ENCODE results near the gene PGM2L1.
"Not testable (repeated sequence)": the region's sequence is repeated elsewhere in the genome, so short reads cannot be mapped to it uniquely, and the experiment has no call there.

DNA sequence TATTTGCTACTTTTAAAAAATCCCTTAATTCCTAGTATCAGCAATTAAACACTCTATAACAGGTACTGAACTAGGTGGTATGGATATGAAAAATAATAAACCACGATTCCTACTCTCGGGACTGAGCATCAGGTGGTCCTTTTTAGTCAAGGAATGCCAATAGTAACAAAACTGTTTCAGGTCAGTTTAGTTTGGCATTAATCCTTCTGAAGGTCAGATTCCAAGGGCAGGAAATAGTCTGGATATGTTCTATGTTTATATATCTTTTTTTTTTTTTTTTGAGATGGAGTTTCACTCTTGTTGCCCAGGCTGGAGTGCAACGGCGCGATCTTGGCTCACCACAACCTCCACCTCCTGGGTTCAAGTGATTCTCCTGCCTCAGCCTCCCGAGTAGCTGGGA is 67.2 kb downstream of the PGM2L1 start:
- TF ChIP-seq CTCF, POLR2A, POLR2AphosphoS5 (IDR thresholded peaks at IDR 0.05): not testable (repeated sequence)
